KMS-11 (cell line): ENCODE data around the gene SH3TC1.

Source experiments
- H2AFZ ChIP-seq: fragments of 200-600 bp; sonication (generic); 2 replicates; pipeline ENCODE4 v1.6.1; 2016; ENCODE audit warnings: antibody characterized with exemption, mixed run types, low read depth
- H3K27ac ChIP-seq: fragments of 200-600 bp; sonication (generic); 2 replicates; pipeline ENCODE4 v1.6.1; 2016; ENCODE audit warnings: mild to moderate bottlenecking, mixed run types
- H3K27me3 ChIP-seq: fragments of 200-600 bp; sonication (generic); 2 replicates; pipeline ENCODE4 v1.6.1; 2017; ENCODE audit warnings: mild to moderate bottlenecking, low read depth, mixed run types, moderate library complexity; ENCODE audit not compliant: insufficient read depth
- H3K36me3 ChIP-seq: fragments of 200-600 bp; sonication (generic); 2 replicates; pipeline ENCODE4 v1.6.1; 2017; ENCODE audit warnings: mild to moderate bottlenecking, mixed run types; ENCODE audit not compliant: insufficient read depth
- H3K4me1 ChIP-seq: fragments of 200-600 bp; sonication (generic); 2 replicates; pipeline ENCODE4 v1.6.1; 2016; ENCODE audit warnings: mild to moderate bottlenecking, low read depth, mixed run types; ENCODE audit not compliant: poor library complexity, severe bottlenecking
- H3K4me2 ChIP-seq: fragments of 200-600 bp; sonication (generic); 2 replicates; pipeline ENCODE4 v1.7.0; 2016; ENCODE audit warnings: mild to moderate bottlenecking, mixed run types
- H3K4me3 ChIP-seq: fragments of 200-600 bp; sonication (generic); IDR thresholded peaks from 2 replicates; pipeline ENCODE4 v1.6.1; 2017; ENCODE audit warnings: low read depth, low read length, mixed read lengths; ENCODE audit not compliant: insufficient read depth
- H3K79me2 ChIP-seq: fragments of 200-600 bp; sonication (generic); 2 replicates; pipeline ENCODE4 v1.6.1; 2016; ENCODE audit warnings: low read depth, mixed run types; ENCODE audit not compliant: insufficient read depth
- H3K9ac ChIP-seq: fragments of 200-600 bp; sonication (generic); 2 replicates; pipeline ENCODE4 v1.6.1; 2016; ENCODE audit warnings: mild to moderate bottlenecking, mixed run types
- H4K20me1 ChIP-seq: fragments of 200-600 bp; sonication (generic); 2 replicates; pipeline ENCODE4 v1.6.1; 2016; ENCODE audit warnings: mild to moderate bottlenecking, mixed run types; ENCODE audit not compliant: insufficient read depth
- TF ChIP-seq, protein P1 (sequence below): fragments of 200-600 bp; sonication (generic); conservative IDR thresholded peaks from 2 replicates; pipeline ENCODE4 v1.6.1; 2017; ENCODE audit warnings: low read depth, mild to moderate bottlenecking, antibody characterized with exemption, low read length, moderate library complexity, mixed read lengths

The SH3TC1 gene

DNA sequence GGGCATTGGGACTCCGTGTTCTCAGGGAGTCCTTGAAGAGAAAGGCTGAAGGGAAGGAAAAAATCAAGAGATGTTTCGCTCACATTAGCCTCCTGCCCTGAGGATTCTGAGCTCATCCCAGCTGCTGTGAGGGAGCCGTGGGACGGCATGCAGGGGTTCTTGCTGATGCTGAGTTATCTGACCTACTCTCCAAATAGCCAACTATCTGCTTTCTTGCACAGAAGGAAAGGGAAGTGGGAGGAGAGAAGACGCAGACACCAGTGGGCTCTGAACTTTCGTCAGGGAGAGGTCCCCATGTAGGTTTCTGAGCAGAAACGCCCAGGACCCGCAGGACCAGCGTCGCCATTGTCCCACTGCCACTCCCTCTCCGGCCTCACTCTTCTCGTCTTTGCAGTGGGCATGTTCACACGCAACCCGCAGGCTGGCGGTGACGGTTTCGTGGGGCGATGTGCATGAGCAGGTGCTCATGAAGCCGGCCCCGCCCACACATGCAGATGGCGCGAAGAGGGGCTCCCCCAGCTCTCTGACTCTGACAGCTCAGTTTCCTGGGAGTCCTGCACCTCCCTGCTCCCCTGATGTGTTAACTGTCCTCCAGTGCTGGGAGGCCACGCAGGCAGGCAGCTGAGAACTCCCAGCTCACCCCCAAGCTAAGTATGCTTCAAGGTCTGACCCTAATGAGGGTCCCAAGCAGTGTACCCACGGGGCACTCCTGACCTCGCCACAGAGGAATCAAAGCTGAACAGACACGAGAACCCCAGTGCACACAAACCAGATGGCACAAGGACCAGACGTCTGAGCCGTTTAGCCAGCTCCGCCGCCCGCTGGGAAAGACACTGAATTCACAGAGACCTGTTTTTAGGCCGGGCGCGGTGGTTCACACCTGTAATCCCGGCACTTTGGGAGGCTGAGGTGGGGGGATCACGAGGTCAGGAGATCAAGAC lies 26.8 kb upstream of the SH3TC1 start:
- H3K9ac ChIP-seq: no peak overlapping the region
- TF ChIP-seq, protein P1, sequence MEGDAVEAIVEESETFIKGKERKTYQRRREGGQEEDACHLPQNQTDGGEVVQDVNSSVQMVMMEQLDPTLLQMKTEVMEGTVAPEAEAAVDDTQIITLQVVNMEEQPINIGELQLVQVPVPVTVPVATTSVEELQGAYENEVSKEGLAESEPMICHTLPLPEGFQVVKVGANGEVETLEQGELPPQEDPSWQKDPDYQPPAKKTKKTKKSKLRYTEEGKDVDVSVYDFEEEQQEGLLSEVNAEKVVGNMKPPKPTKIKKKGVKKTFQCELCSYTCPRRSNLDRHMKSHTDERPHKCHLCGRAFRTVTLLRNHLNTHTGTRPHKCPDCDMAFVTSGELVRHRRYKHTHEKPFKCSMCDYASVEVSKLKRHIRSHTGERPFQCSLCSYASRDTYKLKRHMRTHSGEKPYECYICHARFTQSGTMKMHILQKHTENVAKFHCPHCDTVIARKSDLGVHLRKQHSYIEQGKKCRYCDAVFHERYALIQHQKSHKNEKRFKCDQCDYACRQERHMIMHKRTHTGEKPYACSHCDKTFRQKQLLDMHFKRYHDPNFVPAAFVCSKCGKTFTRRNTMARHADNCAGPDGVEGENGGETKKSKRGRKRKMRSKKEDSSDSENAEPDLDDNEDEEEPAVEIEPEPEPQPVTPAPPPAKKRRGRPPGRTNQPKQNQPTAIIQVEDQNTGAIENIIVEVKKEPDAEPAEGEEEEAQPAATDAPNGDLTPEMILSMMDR: no peak

DNA sequence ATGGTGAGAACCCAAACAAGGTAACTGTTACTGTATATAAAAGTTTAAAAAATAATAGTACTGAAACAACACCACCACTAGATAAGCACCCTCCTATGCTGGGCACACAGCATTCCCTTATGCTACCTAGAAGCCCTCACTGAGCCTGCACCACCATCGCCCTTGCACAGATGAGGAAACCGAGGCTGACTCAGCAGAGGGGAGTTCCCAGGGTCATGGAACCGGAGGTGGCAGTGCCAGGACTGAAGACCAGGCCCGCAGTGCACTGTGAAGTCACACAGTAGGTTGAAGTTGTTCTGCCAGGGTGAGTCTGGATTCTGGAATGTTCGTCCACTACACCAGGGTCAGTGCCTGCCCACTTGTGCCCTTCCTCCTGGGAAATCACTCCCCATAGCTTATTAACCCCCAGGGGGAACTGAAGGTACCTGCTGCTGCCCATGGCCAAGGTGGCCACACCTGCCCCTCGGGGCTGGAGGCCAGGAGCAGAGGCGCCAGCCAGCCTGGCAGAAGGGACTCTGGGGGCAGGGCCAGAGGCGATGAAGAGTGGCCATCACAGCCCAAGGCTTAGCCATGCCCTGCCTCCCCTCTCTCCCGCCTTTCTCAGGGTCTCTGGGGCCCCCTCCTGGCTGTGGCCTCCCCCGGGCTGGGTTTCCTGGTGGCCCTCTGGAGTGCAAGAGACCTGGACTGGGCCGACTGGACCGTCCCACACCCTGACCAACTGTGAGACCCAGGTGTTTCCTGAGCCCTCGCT lies 25.4 kb upstream of the SH3TC1 start:
- Histone ChIP-seq H3K9ac (no peak overlapping the region), H3K79me2 (no peaks in the 10 kb centered on the region), H4K20me1 (no peaks in the 10 kb centered on the region), H2AFZ (no peak overlapping the region), H3K4me1 (no peaks in the 10 kb centered on the region), H3K27ac (no peak overlapping the region), H3K4me2 (no peak overlapping the region), H3K4me3 (no peak overlapping the region), H3K36me3 (no peaks in the 10 kb centered on the region), H3K27me3 (no peaks in the 10 kb centered on the region)
- TF ChIP-seq, protein P1: no peak

More for the DNA sequence above, 26.8 kb upstream of the SH3TC1 start:
- no peaks in the 10 kb centered on the region for H3K79me2 ChIP-seq
- H3K27ac ChIP-seq: no peak overlapping the region
- H3K36me3 ChIP-seq: no peaks in the 10 kb centered on the region
- no peak overlapping the region for H3K4me2 ChIP-seq
- no peak overlapping the region for H2AFZ ChIP-seq
- H3K27me3 ChIP-seq: no peaks in the 10 kb centered on the region
- no peak overlapping the region for H3K4me3 ChIP-seq
- no peaks in the 10 kb centered on the region for H3K4me1 ChIP-seq
- no peaks in the 10 kb centered on the region for H4K20me1 ChIP-seq

DNA sequence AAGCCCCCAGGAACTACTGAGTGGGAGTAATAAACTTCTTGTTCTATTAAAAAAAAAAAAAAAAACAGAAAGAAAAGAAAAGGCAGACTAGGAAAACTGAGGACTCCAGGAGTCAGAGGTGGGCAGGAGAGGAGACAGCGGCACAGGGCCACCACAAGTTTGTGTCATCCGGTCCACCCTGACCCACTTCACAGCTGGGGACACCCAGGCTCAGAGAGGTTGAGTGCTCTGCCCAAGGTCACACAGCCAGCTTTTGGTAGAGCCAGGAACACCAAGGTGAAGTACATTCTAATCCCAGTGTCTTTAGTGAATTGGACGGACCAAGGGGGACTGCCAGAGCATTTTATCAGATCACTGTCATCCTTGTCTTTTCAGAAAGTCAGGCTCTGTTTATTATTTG lies 24.1 kb upstream of the SH3TC1 start:
- no peaks in the 10 kb centered on the region for H3K79me2 ChIP-seq

DNA sequence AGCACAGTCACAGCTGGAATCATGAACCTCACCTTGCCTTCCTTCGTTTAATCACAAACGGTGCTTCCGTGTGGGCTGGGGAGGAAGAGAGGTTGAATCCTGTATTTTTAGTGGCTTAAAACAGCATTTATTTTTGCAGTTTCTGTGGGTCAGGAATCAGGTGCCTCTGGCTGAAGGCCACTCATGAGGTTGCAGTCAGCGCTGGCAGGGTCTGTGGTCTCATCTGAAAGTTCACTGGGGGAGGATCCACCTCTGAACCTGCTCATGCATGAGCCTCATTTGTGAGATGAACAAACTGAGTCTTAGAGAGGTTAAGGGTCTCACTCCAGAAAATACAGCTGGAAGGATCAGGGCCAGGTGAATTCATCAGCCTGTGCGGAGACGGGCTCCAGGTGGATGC lies 23.4 kb upstream of the SH3TC1 start:
- no peaks in the 10 kb centered on the region for H3K4me1 ChIP-seq
- H3K79me2 ChIP-seq: no peaks in the 10 kb centered on the region
- H3K27me3 ChIP-seq: no peaks in the 10 kb centered on the region
- no peak overlapping the region for H3K4me2 ChIP-seq
- no peaks in the 10 kb centered on the region for H3K36me3 ChIP-seq
- H2AFZ ChIP-seq: no peak overlapping the region
- no peak overlapping the region for H3K4me3 ChIP-seq
- H4K20me1 ChIP-seq: no peaks in the 10 kb centered on the region
- no peak overlapping the region for H3K27ac ChIP-seq
- H3K9ac ChIP-seq: no peak overlapping the region
- TF ChIP-seq, protein P1: no peak

More for the DNA sequence above, 24.1 kb upstream of the SH3TC1 start:
- H3K9ac ChIP-seq: no peak overlapping the region
- no peaks in the 10 kb centered on the region for H4K20me1 ChIP-seq
- TF ChIP-seq, protein P1: no peak
- H3K27ac ChIP-seq: no peak overlapping the region
- no peak overlapping the region for H2AFZ ChIP-seq
- no peak overlapping the region for H3K4me2 ChIP-seq
- no peaks in the 10 kb centered on the region for H3K36me3 ChIP-seq
- H3K4me1 ChIP-seq: no peaks in the 10 kb centered on the region
- H3K27me3 ChIP-seq: no peaks in the 10 kb centered on the region
- no peak overlapping the region for H3K4me3 ChIP-seq
